ENCODE data around the gene PTPRD.

Gene PTPRD

GRCh38 chr9:8436786-8437185 lies 2176.0 kb downstream of the PTPRD start:
- no peak for DNase-seq (ENCODE audit: low read depth)

GRCh38 chr9:8434621-8435020 lies 2178.2 kb downstream of the PTPRD start:
- no peak for DNase-seq (ENCODE audit: low read depth)

GRCh38 chr9:8432224-8432623 lies 2180.6 kb downstream of the PTPRD start:
- DNase-seq (ENCODE audit: low read depth), result no peak

GRCh38 chr9:8431505-8431904 lies 2181.3 kb downstream of the PTPRD start:
- DNase-seq (ENCODE audit: low read depth), result no peak

GRCh38 chr9:8430945-8431344 lies 2181.9 kb downstream of the PTPRD start:
- no peak for DNase-seq (ENCODE audit: low read depth)

GRCh38 chr9:8429768-8430167 lies 2183.0 kb downstream of the PTPRD start:
- no peak for DNase-seq (ENCODE audit: low read depth)

- DNase-seq (ENCODE audit: low read depth), result no peak
Observed at GRCh38 chr9:8429157-8429556, 2183.6 kb downstream of the PTPRD start.

- DNase-seq (ENCODE audit: low read depth), result no peak
Observed at GRCh38 chr9:8428389-8428788, 2184.4 kb downstream of the PTPRD start.

GRCh38 chr9:8424786-8425410 lies 2187.9 kb downstream of the PTPRD start:
- DNase-seq (ENCODE audit: low read depth), result no peak

- DNase-seq (ENCODE audit: low read depth), result no peak
Observed at GRCh38 chr9:8420416-8420815, 2192.4 kb downstream of the PTPRD start.

GRCh38 chr9:8419596-8420275 lies 2193.1 kb downstream of the PTPRD start:
- no peak for DNase-seq (ENCODE audit: low read depth)

- DNase-seq (ENCODE audit: low read depth), result no peak
Observed at GRCh38 chr9:8417341-8417740, 2195.5 kb downstream of the PTPRD start.

GRCh38 chr9:8412327-8412726 lies 2200.5 kb downstream of the PTPRD start:
- DNase-seq (ENCODE audit: low read depth), result no peak

GRCh38 chr9:8408575-8409190 lies 2204.1 kb downstream of the PTPRD start:
- no peak for DNase-seq (ENCODE audit: low read depth)

GRCh38 chr9:8401961-8402705 lies 2210.7 kb downstream of the PTPRD start:
- no peak for DNase-seq (ENCODE audit: low read depth)

GRCh38 chr9:8400378-8400777 lies 2212.4 kb downstream of the PTPRD start:
- DNase-seq (ENCODE audit: low read depth), result no peak

- no peak for DNase-seq (ENCODE audit: low read depth)
Observed at GRCh38 chr9:8395022-8395421, 2217.8 kb downstream of the PTPRD start.

- no peak for DNase-seq (ENCODE audit: low read depth)
Observed at GRCh38 chr9:8394341-8394740, 2218.5 kb downstream of the PTPRD start.

GRCh38 chr9:8392866-8393265 lies 2219.9 kb downstream of the PTPRD start:
- DNase-seq (ENCODE audit: low read depth), result no peak

GRCh38 chr9:8391566-8391965 lies 2221.2 kb downstream of the PTPRD start:
- DNase-seq (ENCODE audit: low read depth), result no peak

- DNase-seq (ENCODE audit: low read depth), result no peak
Observed at GRCh38 chr9:8391132-8391531, 2221.7 kb downstream of the PTPRD start.

GRCh38 chr9:8390571-8390970 lies 2222.2 kb downstream of the PTPRD start:
- DNase-seq (ENCODE audit: low read depth), result no peak

- DNase-seq (ENCODE audit: low read depth), result no peak
Observed at GRCh38 chr9:8389531-8389930, 2223.3 kb downstream of the PTPRD start.

All from HS-27A (cell line).